ENCODE measurements around the gene RNF19B.

The RNF19B gene

DNA sequence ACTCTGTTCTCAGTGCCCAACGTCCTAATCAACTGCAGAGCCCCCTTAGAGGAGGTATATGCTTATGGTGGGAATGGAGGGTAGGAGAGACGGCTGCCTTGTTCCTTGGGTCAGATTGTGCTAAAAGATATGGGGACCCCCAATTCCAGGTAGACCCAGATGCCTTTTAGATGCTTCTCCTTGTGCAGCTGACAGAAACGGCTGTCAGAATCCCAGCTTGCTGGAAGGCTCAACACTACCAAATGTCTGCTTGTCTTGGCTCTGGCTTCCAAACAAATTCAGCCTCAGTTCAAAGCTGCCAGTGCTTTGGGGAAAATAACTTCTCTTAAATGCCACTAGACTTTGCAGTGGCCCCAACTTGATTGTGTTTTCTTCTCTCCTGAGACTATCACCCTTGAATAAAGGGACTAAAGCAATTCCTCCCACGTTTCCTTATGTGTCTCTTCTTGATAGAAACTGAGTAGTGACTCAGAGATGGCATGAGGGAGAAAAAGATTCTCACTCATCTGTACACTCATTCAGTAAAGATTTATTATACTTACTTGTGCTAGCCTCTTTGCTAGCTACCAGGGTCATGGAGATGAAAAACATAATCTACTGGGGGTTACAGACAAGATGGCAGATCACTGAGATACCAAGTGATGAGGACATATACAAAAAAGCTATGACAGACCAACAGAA, 3.4 kb upstream of the RNF19B start:
- no peak for DNase-seq (ENCODE audit: low read depth)

- no peak for DNase-seq (ENCODE audit: low read depth)
These were observed 2.3 kb upstream of the RNF19B start for GRCh38 chr1:32966900-32967299.

GRCh38 chr1:32965251-32965747, 690 bp upstream of the RNF19B start:
- DNase-seq (ENCODE audit: low read depth), result no peak

DNA sequence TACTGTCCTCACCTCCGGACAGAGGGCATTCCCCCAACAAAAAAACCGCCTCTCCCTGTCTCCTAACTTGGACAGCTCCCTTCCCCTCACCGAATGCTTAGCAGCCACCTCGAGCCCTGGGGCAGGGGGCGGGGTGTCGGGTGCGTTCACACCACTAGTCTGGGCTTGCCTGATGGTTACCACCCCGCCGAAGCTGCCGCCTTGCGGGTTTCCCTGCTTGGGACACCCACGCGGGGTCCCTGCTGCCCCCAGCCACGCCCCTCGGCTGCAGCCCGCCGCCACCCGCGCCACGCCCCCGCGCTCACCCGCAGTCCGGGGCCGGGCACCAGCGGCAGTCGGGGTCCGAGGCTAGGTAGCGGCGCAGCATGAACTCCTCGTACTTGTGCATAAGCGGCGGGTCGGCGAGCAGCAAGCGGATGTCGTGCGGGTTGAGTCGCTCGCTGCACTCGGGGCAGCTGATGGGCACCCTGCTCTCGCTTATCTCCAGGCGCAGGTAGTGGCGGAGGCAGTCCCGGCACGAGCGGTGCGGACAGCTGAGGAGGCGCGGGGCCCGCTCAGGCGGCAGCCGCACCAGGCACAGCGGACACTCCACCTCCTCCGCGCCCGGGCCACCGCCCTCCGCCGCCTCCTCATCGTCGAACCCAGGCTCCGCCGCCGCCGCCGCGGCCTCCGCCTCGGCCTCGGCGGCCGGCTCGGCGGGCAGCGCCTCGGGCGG, 706 bp downstream of the RNF19B start:
- no peak for DNase-seq (ENCODE audit: low read depth)

DNA sequence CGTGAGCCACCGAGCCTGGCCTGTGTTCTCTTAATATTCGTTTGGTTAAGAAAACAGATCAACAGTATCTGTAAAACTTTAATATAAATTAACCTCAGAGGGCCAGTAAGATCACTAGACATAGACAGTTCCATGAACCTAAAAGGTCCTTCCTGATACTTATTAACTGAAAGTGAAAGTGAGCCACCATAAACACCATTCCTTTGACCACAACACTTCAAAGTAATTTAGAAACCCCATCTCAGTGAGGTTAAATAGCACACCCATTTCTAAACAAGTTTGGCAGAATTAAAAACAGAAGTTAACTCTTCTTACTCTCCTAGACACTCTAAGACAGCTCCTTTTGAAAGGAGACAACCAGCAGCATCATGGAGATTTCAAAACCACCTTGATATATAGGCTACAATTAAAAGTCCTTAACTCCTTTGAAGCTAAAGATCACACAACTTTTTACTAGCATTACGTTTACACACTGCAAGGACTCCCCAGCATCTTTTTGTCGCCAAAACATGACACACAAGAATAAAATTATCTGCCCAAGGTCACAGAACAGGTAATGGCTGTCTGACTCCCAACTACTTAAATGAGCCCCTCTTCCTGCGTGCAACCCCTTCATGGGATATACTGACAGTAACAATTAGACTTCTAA, 2.2 kb downstream of the RNF19B start:
- no peak for DNase-seq (ENCODE audit: low read depth)

DNA sequence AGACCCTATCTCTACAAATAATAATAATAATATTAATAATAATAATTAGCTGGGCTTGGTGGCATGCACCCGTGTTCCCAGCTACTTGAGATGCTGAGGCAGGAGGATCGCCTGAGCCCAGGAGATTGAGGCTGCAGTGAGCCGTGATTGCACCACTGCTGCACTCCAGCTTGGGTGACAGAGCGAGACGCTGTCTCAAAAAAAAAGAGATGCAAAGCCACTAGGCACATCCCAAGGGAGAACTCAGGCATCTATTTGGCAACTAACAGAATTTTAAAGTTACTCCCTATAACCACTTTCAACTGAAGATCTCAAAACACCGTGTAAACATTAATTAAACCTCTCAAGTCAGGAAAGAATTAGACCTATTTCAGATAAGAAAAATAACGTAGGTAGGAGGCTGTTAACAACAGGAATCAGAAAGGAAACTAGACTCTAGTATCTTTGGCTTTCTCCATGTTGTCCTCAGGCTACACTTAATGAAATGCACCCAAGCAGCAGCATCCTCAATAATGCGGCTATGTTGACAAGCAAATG, 3.7 kb downstream of the RNF19B start:
- no peak for DNase-seq (ENCODE audit: low read depth)

- DNase-seq (ENCODE audit: low read depth), result no peak
These were observed 4.3 kb downstream of the RNF19B start for GRCh38 chr1:32960342-32960741.

DNA sequence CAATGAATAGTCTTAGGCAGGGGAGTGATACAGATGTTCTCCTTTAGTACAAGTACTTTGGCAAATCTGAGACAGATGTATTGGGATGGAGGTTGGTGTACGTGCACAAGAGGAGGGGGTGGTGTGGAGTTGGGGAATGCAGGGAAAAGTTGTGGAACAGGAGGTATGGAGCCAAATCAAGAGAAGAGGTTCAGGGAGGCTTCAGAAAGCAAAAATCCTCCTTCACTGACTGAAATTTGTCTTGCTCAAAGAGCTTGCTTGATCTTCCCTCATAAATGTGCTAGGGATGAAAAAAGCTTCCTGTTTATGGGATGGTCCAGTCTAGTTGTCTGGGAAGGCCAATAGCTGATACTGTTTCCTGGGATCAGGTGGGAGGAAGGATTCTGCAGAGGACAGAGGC, 5.8 kb downstream of the RNF19B start:
- DNase-seq (ENCODE audit: low read depth), result no peak

- no peak for DNase-seq (ENCODE audit: low read depth)
These were observed 7.6 kb downstream of the RNF19B start for GRCh38 chr1:32957017-32957416.

- no peak for DNase-seq (ENCODE audit: low read depth)
These were observed 10.4 kb downstream of the RNF19B start for GRCh38 chr1:32954168-32954567.

DNA sequence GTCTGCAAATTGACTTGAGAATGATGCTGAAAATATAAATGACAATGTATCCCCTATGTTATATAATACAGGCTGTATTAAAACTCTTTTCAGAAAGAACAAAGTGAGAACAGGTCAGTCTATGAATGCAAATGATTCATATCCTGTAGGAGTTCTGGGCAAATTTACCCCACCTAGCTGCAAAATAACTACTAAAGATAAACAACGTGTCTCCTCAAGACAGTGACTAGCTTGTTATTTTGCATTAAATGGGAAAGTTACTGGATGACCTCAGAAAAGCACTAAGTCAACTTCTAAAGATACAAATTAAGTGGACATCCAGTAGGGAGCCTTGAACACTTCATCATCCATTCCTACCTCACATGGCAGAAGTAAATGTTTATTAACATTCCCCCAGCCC, 11.1 kb downstream of the RNF19B start:
- DNase-seq (ENCODE audit: low read depth), result no peak

DNA sequence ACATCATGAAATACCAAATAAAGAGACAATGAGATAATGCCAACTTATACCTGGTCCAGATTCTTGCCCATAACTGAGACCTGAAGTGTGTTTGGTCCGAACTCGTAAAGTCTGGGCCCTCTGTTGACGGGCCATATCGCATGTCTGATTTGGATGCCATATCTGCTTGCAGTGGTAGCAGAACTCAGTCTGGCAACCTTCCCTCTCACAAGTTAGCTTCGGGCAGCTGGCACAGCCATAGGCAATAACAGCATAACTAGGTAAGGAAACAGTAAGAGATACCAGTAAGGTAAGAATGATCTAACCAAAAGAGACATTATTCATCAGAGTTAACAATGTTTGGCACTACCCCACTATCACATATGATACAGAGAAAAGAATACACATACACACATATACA, 15.1 kb downstream of the RNF19B start:
- DNase-seq (ENCODE audit: low read depth), result no peak

DNA sequence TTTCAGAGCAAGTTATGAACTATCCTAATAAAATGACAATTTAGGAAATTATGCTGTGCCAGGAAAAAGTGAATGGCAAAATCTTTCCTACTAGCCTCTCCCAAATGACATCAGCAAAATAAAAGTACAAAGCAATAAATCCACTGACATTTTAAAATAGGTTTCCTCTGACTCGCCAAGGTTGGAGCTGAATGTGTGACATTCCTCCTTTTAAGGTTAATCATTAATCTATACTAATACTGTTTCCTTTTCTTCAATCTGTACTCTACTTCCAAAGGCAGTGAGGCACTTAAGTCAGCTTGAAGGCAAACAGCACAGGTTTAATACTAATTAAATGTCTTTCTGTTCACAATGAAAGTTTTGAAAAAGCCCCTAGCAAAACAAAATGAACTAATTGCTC, 15.7 kb downstream of the RNF19B start:
- DNase-seq (ENCODE audit: low read depth), result no peak

GRCh38 chr1:32948390-32948722, 16.3 kb downstream of the RNF19B start:
- DNase-seq (ENCODE audit: low read depth), result no peak

DNA sequence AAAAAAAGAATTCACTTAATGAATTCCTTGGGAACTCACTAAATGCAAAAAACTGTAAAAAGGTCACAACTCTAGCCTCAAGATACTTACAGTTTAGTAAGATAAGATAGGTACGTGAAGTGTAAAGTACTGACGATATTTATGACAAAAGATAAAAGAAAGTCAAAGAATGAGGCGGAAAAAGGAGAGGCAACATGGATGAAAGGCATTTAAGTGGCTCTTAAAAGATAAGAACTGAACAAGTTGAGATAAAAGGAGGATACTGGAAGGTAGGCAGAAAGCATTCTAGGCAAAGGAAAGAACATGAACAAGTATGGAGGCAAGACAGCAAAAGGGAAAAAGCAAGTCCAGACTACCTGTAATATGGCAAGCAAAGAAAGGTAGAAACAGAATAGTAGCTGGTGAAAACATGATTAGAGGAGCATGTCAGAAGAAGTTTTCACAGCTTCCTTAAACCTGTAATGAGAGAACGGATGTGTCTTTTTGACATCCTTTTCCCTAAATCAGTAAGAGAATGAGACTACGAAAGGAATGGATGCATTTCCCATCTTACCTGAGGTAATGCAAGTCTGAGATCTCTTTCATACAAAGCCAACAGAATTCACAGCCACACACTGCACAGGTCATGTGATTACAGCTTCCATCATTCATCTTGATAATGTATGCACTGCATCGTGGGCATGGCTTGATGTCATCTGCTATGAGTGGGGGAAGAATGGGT, 16.8 kb downstream of the RNF19B start:
- DNase-seq (ENCODE audit: low read depth), result no peak

- DNase-seq (ENCODE audit: low read depth), result no peak
These were observed 18.2 kb downstream of the RNF19B start for GRCh38 chr1:32946413-32946812.

GRCh38 chr1:32944180-32944579, 20.4 kb downstream of the RNF19B start:
- DNase-seq (ENCODE audit: low read depth), result no peak

DNA sequence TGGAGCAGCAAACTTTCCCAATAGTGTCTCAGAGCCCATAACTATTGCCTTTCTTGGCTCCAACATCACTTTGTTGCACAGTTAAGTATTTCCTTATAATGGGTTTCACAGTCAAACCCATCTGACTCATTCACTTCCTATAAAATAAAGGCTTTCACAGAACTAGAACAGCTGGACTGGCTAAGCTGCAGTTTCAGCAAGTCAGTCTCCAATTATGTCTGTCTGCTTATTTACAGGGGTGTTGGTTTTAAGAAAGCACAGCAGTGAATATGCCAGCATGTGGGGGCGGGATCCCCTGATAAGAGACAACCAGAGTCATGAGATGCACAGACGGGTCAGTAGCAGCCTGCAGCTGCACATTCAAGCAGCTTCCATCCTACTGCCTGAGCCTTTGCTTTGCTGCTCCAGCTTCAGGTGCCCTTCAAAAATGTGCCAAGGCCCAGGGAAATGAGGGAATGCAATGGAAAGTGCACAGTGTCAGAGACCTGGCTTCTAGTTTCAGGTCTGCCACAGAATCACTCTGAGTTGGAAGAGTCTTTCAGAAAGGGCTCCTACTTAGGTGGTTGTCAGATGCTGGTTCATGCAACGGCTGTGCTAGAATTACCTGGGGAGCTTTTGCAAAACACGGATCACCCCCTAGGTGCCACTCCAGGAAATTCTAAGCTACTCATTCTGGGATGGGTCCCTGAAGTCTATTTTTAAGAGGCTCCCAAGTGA, 24.8 kb downstream of the RNF19B start:
- DNase-seq (ENCODE audit: low read depth), result peak; percentile 81

DNA sequence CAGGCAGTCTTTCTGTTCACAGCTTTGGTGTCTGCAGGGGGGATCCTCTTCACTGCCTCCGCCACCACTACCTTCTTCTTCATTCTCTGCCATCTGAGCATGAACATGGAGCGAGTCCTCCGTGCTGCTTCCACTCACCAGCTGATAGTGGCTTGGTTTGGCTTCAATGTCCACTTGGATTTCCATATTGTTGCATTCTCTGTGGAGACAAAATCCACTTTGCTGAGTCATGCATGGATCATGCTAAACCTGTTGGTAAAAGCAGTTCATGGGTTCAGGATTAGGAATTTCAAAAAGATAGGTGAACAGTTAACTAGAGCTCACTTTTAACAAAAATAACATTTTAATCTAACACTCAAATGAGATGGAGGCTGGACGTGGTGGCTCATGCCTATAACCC, 27.5 kb downstream of the RNF19B start:
- no peak for DNase-seq (ENCODE audit: low read depth)

DNA sequence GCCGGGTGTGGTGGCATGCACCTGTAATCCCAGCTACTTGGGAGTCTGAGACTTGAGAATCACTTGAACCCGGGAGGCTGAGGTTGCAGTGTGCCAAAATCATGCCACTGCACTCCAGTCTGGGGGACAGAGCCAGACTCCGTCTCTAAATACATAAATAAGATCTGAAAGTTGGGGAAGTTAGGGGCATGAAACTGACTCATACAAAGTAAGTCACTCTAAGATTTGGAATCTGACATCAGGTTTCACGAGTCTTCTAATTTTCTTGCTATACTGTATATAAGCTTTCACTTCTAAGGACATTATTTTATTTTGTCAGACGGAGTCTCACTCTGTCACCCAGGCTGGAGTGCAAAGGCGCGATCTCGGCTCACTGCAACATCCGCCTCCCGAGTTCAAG, 30.1 kb downstream of the RNF19B start:
- DNase-seq (ENCODE audit: low read depth), result no peak

DNA sequence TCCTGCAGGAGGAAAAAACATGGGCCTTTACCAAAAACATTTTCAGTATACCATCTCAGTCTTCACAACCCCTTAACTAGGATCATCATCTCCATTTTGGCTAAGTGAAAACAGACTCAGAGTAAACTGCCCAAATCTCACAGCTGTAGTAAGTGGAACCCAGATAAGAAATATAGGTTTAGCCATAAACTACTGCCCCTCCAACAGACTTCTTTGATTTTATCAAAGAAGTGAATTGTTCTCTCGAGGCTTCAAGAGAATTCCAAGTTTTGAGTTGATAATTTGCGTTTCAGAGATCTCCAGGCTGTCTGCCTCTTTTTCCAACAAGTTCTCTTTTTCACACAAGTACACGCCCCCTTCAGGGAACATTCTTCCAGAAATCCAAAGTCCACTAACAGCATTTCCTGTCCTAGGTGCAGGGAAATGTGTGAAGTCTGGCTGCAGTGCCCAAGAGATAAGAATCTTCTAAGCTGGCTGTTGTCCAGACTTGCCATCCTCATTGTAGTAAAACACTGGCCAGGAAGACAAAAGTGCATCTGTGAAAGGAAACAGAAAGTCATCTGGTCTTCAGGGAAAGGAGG, 30.8 kb downstream of the RNF19B start:
- DNase-seq (ENCODE audit: low read depth), result no peak
